GM12878 (cell line): ENCODE results near the gene PCSK6. TPM values are rescaled to one million over a fixed set of nuclear protein-coding genes. Genes with fewer than 3 reads are reported as not detected.

Source experiments
- ATAC-seq: fragments of 200-7000 bp; cut with Tn5 transposase; 3 replicates; pipeline ENCODE4 v1.9.1; 2020; ENCODE audit warnings: mild to moderate bottlenecking, moderate library complexity
- BruUV-seq: library from RNA; stranded (reverse); fragments of 400-500 nt; replicated peaks from 2 replicates; lab custom pipeline; 2021; lab: Mats Ljungman, UMichigan
- CTCF ChIA-PET: fragments of 300-600 bp; sonication (Branson Sonifier 250); formaldehyde crosslinking; extraction: SDS; loops from one replicate; lab custom pipeline; 2021; ENCODE audit warnings: inconsistent platforms; lab: Yijun Ruan, JAX
- POLR2A ChIA-PET: fragments of 350-600 bp; formaldehyde crosslinking; extraction: SDS; loops from one replicate; lab custom pipeline; 2021; ENCODE audit warnings: inconsistent platforms; lab: Charles Lee
- RAD21 ChIA-PET: fragments of 300-600 bp; sonication (Branson Sonifier 250); formaldehyde crosslinking; loops from one replicate; lab custom pipeline; 2023; ENCODE audit warnings: antibody characterized with exemption; ENCODE audit not compliant: unreplicated experiment; lab: Charles Lee
- SMC1A ChIA-PET: fragments of 300-600 bp; sonication (Branson Sonifier 250); formaldehyde crosslinking; loops from one replicate; lab custom pipeline; 2023; ENCODE audit not compliant: unreplicated experiment, uncharacterized antibody; lab: Charles Lee
- DNase-seq: peaks from one replicate; pipeline ENCODE4 v3.0.0-alpha.2; 2011; ENCODE audit warnings: low read depth, low spot score
- FAIRE-seq: peaks from 3 replicates; lab custom pipeline; 2011; peaks lifted over from hg19 to GRCh38; lab: Jason Lieb, UNC
- H2AFZ ChIP-seq: 2 replicates; pipeline ENCODE4 v1.6.0; 2011; ENCODE audit warnings: low read depth, low read length, control low read depth; ENCODE audit not compliant: control insufficient read depth
- H3K27ac ChIP-seq: 2 replicates; pipeline ENCODE4 v1.5.1; 2011; ENCODE audit warnings: control low read depth; ENCODE audit not compliant: control insufficient read depth, insufficient read depth
- H3K27me3 ChIP-seq, 2 experiments: replicated peaks in 1 of 2; 2 replicates each; pipeline versions ENCODE4 v1.6.0 to v1.6.1; 2011; ENCODE audit warnings: low read length in 1 of 2; ENCODE audit not compliant: control insufficient read depth in 2 of 2, insufficient read depth in 2 of 2
- H3K36me3 ChIP-seq, 2 experiments: 2 replicates each; pipeline ENCODE4 v1.5.1; 2011; ENCODE audit warnings: low read length in 1 of 2; ENCODE audit not compliant: control insufficient read depth in 2 of 2, insufficient read depth in 2 of 2
- H3K4me1 ChIP-seq: 2 replicates; pipeline ENCODE4 v1.6.1; 2011; ENCODE audit warnings: mild to moderate bottlenecking, low read length, moderate library complexity, mixed read lengths; ENCODE audit not compliant: control insufficient read depth, insufficient read depth
- H3K4me2 ChIP-seq: 2 replicates; pipeline ENCODE4 v1.6.0; 2011; ENCODE audit warnings: control low read depth; ENCODE audit not compliant: control insufficient read depth, insufficient read depth
- H3K4me3 ChIP-seq: fragments of 200-600 bp; sonication (generic); 2 replicates; pipeline ENCODE4 v1.5.1; 2016
- H3K79me2 ChIP-seq: 2 replicates; pipeline ENCODE4 v1.6.0; 2011; ENCODE audit warnings: low read length; ENCODE audit not compliant: control insufficient read depth, insufficient read depth
- H3K9ac ChIP-seq: 2 replicates; pipeline ENCODE4 v1.8.0; 2011; ENCODE audit warnings: low read length, control low read depth, mixed read lengths; ENCODE audit not compliant: control insufficient read depth, insufficient read depth
- H3K9me3 ChIP-seq: replicated peaks from 3 replicates; pipeline ENCODE4 v1.5.1; 2011; ENCODE audit warnings: mild to moderate bottlenecking, low read length; ENCODE audit not compliant: control insufficient read depth, insufficient read depth
- H4K20me1 ChIP-seq: 2 replicates; pipeline ENCODE4 v1.6.0; 2011; ENCODE audit not compliant: control insufficient read depth, insufficient read depth
- CUX1 ChIP-seq: IDR thresholded peaks from 2 replicates; pipeline ENCODE4 v1.6.1; 2012; ENCODE audit warnings: improper control_type of control experiment, low read depth, low read length; ENCODE audit not compliant: insufficient replicate concordance
- DPF2 ChIP-seq: fragments of 450-650 bp; IDR thresholded peaks from 2 replicates; pipeline ENCODE4 v1.6.1; 2017; ENCODE audit warnings: mild to moderate bottlenecking
- HSF1 ChIP-seq: fragments of 150-350 bp; IDR thresholded peaks from 2 replicates; pipeline ENCODE4 v1.6.1; 2014; ENCODE audit warnings: mild to moderate bottlenecking, low read depth, low read length
- JUND ChIP-seq: IDR thresholded peaks from 2 replicates; pipeline ENCODE4 v1.6.1; 2012; ENCODE audit warnings: low read depth, mild to moderate bottlenecking, low read length, improper control_type of control experiment, moderate library complexity
- MTA2 ChIP-seq: fragments of 450-650 bp; IDR thresholded peaks from 2 replicates; pipeline ENCODE4 v1.6.1; 2016; ENCODE audit warnings: low read depth, mild to moderate bottlenecking, moderate library complexity
- NFYA ChIP-seq: IDR thresholded peaks from 2 replicates; pipeline ENCODE4 v1.6.1; 2011; ENCODE audit warnings: low read depth, mild to moderate bottlenecking, low read length, improper control_type of control experiment, borderline replicate concordance
- RCOR1 ChIP-seq: conservative IDR thresholded peaks from 2 replicates; pipeline ENCODE4 v1.6.1; 2012; ENCODE audit warnings: low read depth, low read length, improper control_type of control experiment
- YBX1 ChIP-seq: fragments of 450-650 bp; IDR thresholded peaks from 2 replicates; pipeline ENCODE4 v1.6.1; 2016; ENCODE audit warnings: antibody characterized with exemption
- ZNF622 ChIP-seq: fragments of 450-650 bp; IDR thresholded peaks from 2 replicates; pipeline ENCODE4 v1.6.1; 2017; ENCODE audit warnings: mild to moderate bottlenecking, inconsistent platforms
- ZSCAN29 ChIP-seq: fragments of 450-650 bp; IDR thresholded peaks from 2 replicates; pipeline ENCODE4 v1.6.1; 2017; ENCODE audit warnings: mild to moderate bottlenecking, moderate library complexity
- WGBS: methylation state at CpG from one replicate; pipeline ENCODE4 v1.1.6; 2016; ENCODE audit warnings: low lambda C conversion rate; ENCODE audit not compliant: insufficient replicate concordance, insufficient coverage; ENCODE audit errors: missing lambda C conversion rate; 5-methylcytosine and 5-hydroxymethylcytosine counted together
- in situ Hi-C: fragments of 300-500 bp; cut with MboI; formaldehyde crosslinking; loops from 9 replicates; pipeline ENCODE4 v1.14.3; 2018; ENCODE audit warnings: mixed read lengths
- intact Hi-C: fragments of 100-400 bp; cut with micrococcal nuclease; formaldehyde crosslinking; loops from one replicate; pipeline ENCODE4 v1.14.2; 2022; ENCODE audit not compliant: unreplicated experiment
- polyA plus RNA-seq, 11 experiments: library from polyadenylated mRNA; depleted of rRNA in 4 of 11; unstranded in 6 of 11; stranded (reverse) in 5 of 11; fragments of >200 nt; fragmentation: Nextera tagmentation in 4 of 11; fragmentation: Illumina TruSeq in 1 of 11; extraction: Ambion mirVana in 4 of 11; extraction: Trizol in 1 of 11; gene quantifications; 1 replicate in 1 of 11; 2 replicates in 10 of 11; pipeline versions ENCODE4 v1.2.1 to v1.2.3, GENCODE V29; 2011 to 2016; ENCODE audit warnings: inconsistent platforms in 2 of 11, missing spikeins in 2 of 11, low read depth in 1 of 11
- total RNA-seq, 4 experiments: library from RNA; depleted of rRNA in 3 of 4; stranded (reverse); fragments of >200 nt in 3 of 4; fragmentation: Illumina TruSeq in 1 of 4; extraction: Trizol in 1 of 4; gene quantifications; 2 replicates each; pipeline versions ENCODE4 v1.2.1 to v1.2.3, GENCODE V29; 2013 to 2021

PCSK6 gene
- total and polyA plus RNA-seq, 10 of the 15 experiments (the other 5 are each of a cell fraction or from before 2014, with no cell fraction given) = 0.19 to 0.67 (median 0.25) TPM; not detected in 4

GRCh38 chr15:101266034-101266433 is 223.5 kb downstream of the PCSK6 start (continued):
- TF ChIP-seq HSF1 (no peak), ZNF622 (no peak), JUND (no peak), NFYA (no peak), RCOR1 (no peak), ZSCAN29 (no peak), DPF2 (no peak), YBX1 (no peak), MTA2 (no peak)

- H4K20me1 ChIP-seq = no peaks in the 10 kb centered on the region
- no peak overlapping the region; the same call in 1 of the 2 replicates for H2AFZ ChIP-seq
- POLR2A ChIA-PET = interaction anchor here (0.8 to 2.6 kb wide), 3 partner anchors 10 to 76 kb away, joined by 4 to 10 read pairs (median 5); no protein-coding TSS in a partner anchor
- 68% methylated on average over 17 of the region's 17 CpGs for WGBS
- in situ Hi-C loops (loop anchor here (5.0 to 10.0 kb wide), 4 partner anchors 178 to 650 kb away; no protein-coding TSS in a partner anchor), intact Hi-C loops (no loop called here)
- peaks cover 0 to 1% of the 10 kb centered on the region in 2 experiments; a peak in 1 of 4 replicates for H3K36me3 ChIP-seq
- H3K4me2 ChIP-seq = peak overlapping the region; percentile 40
- DNase-seq (peak; percentile 88), ATAC-seq (peak; percentile 86), FAIRE-seq (peak; percentile 47)
- CTCF ChIA-PET = interaction anchor here (0.6 to 4.8 kb wide), 3 partner anchors 8 to 231 kb away, joined by 3 to 18 read pairs (median 3); no protein-coding TSS in a partner anchor
- SMC1A ChIA-PET = interaction anchor here (1.0 to 6.5 kb wide), 4 partner anchors 9 to 30 kb away, joined by 3 to 41 read pairs (median 8); partner anchors contain the start of gene SNRPA1
- no peaks in the 10 kb centered on the region for H3K9me3 ChIP-seq
- H3K4me3 ChIP-seq = no peak overlapping the region
- RAD21 ChIA-PET = interaction anchor here (1.5 kb wide), 1 partner anchor 17 kb away, joined by 4 read pairs; no protein-coding TSS in a partner anchor
- H3K79me2 ChIP-seq = no peaks in the 10 kb centered on the region
- H3K27ac ChIP-seq = peak overlapping the region; percentile 66
- no peak overlapping the region; the same call in 1 of the 2 replicates for H3K9ac ChIP-seq
- no TSS peak for BruUV-seq
- H3K27me3 ChIP-seq = no peaks in the 10 kb centered on the region
- peaks cover 28% of the 10 kb centered on the region for H3K4me1 ChIP-seq
- peak; percentile 48 for TF ChIP-seq CUX1
Measured at GRCh38 chr15:101264911-101265641, 224.4 kb downstream of the PCSK6 start.
